ENCODE results near the gene TM2D3.

The TM2D3 gene

GRCh38 chr15:101611007-101611406, 41.2 kb downstream of the TM2D3 start:
- Histone ChIP-seq H3K27ac (ENCODE audit: low read length) (no peak overlapping the region), H3K4me1 (ENCODE audit: control insufficient read depth, low read depth, low read length) (peaks cover 4% of the 10 kb centered on the region), H3K27me3 (ENCODE audit: control insufficient read depth, insufficient read depth, low read length) (no peaks in the 10 kb centered on the region), H3K4me3 (ENCODE audit: low read length) (no peak overlapping the region), H3K9ac (ENCODE audit: low read length) (no peak overlapping the region), H3K9me3 (ENCODE audit: control insufficient read depth, low read depth, low read length) (no peaks in the 10 kb centered on the region), H3K36me3 (ENCODE audit: control insufficient read depth, low read depth, low read length) (no peaks in the 10 kb centered on the region)

GRCh38 chr15:101610611-101611000, 41.6 kb downstream of the TM2D3 start:
- Histone ChIP-seq H3K27ac (ENCODE audit: low read length) (no peak overlapping the region), H3K9ac (ENCODE audit: low read length) (no peak overlapping the region), H3K4me1 (ENCODE audit: control insufficient read depth, low read depth, low read length) (peaks cover under 1% of the 10 kb centered on the region), H3K9me3 (ENCODE audit: control insufficient read depth, low read depth, low read length) (no peaks in the 10 kb centered on the region), H3K27me3 (ENCODE audit: control insufficient read depth, insufficient read depth, low read length) (no peaks in the 10 kb centered on the region), H3K4me3 (ENCODE audit: low read length) (no peak overlapping the region), H3K36me3 (ENCODE audit: control insufficient read depth, low read depth, low read length) (no peaks in the 10 kb centered on the region)

- Histone ChIP-seq H3K4me1 (ENCODE audit: control insufficient read depth, low read depth, low read length) (no peaks in the 10 kb centered on the region), H3K9me3 (ENCODE audit: control insufficient read depth, low read depth, low read length) (no peaks in the 10 kb centered on the region), H3K27ac (ENCODE audit: low read length) (no peak overlapping the region), H3K9ac (ENCODE audit: low read length) (no peak overlapping the region), H3K27me3 (ENCODE audit: control insufficient read depth, insufficient read depth, low read length) (no peaks in the 10 kb centered on the region), H3K36me3 (ENCODE audit: control insufficient read depth, low read depth, low read length) (no peaks in the 10 kb centered on the region), H3K4me3 (ENCODE audit: low read length) (no peak overlapping the region)
Measured at GRCh38 chr15:101609742-101610610, 42.2 kb downstream of the TM2D3 start.

GRCh38 chr15:101608201-101608600, 44.0 kb downstream of the TM2D3 start:
- Histone ChIP-seq H3K9me3 (ENCODE audit: control insufficient read depth, low read depth, low read length) (no peaks in the 10 kb centered on the region), H3K27ac (ENCODE audit: low read length) (no peak overlapping the region), H3K4me1 (ENCODE audit: control insufficient read depth, low read depth, low read length) (no peaks in the 10 kb centered on the region), H3K9ac (ENCODE audit: low read length) (no peak overlapping the region), H3K4me3 (ENCODE audit: low read length) (no peak overlapping the region), H3K36me3 (ENCODE audit: control insufficient read depth, low read depth, low read length) (no peaks in the 10 kb centered on the region), H3K27me3 (ENCODE audit: control insufficient read depth, insufficient read depth, low read length) (no peaks in the 10 kb centered on the region)

GRCh38 chr15:101607108-101607507, 45.1 kb downstream of the TM2D3 start:
- Histone ChIP-seq H3K4me3 (ENCODE audit: low read length) (no peak overlapping the region), H3K27ac (ENCODE audit: low read length) (no peak overlapping the region), H3K4me1 (ENCODE audit: control insufficient read depth, low read depth, low read length) (no peaks in the 10 kb centered on the region), H3K36me3 (ENCODE audit: control insufficient read depth, low read depth, low read length) (no peaks in the 10 kb centered on the region), H3K27me3 (ENCODE audit: control insufficient read depth, insufficient read depth, low read length) (no peaks in the 10 kb centered on the region), H3K9ac (ENCODE audit: low read length) (no peak overlapping the region), H3K9me3 (ENCODE audit: control insufficient read depth, low read depth, low read length) (no peaks in the 10 kb centered on the region)

- no peaks in the 10 kb centered on the region for H3K27me3 ChIP-seq (ENCODE audit: control insufficient read depth, insufficient read depth, low read length)
- H3K36me3 ChIP-seq (ENCODE audit: control insufficient read depth, low read depth, low read length) = no peaks in the 10 kb centered on the region
- H3K27ac ChIP-seq (ENCODE audit: low read length) = no peak overlapping the region
- no peak overlapping the region for H3K4me3 ChIP-seq (ENCODE audit: low read length)
- no peaks in the 10 kb centered on the region for H3K9me3 ChIP-seq (ENCODE audit: control insufficient read depth, low read depth, low read length)
- H3K4me1 ChIP-seq (ENCODE audit: control insufficient read depth, low read depth, low read length) = no peaks in the 10 kb centered on the region
- no peak overlapping the region for H3K9ac ChIP-seq (ENCODE audit: low read length)
Measured at GRCh38 chr15:101604124-101604874, 47.9 kb downstream of the TM2D3 start.

GRCh38 chr15:101602801-101603200, 49.4 kb downstream of the TM2D3 start:
- Histone ChIP-seq H3K27ac (ENCODE audit: low read length) (no peak overlapping the region), H3K4me3 (ENCODE audit: low read length) (no peak overlapping the region), H3K27me3 (ENCODE audit: control insufficient read depth, insufficient read depth, low read length) (no peaks in the 10 kb centered on the region), H3K4me1 (ENCODE audit: control insufficient read depth, low read depth, low read length) (no peaks in the 10 kb centered on the region), H3K9me3 (ENCODE audit: control insufficient read depth, low read depth, low read length) (no peaks in the 10 kb centered on the region), H3K36me3 (ENCODE audit: control insufficient read depth, low read depth, low read length) (no peaks in the 10 kb centered on the region), H3K9ac (ENCODE audit: low read length) (no peak overlapping the region)

- Histone ChIP-seq H3K9ac (ENCODE audit: low read length) (no peak overlapping the region), H3K4me1 (ENCODE audit: control insufficient read depth, low read depth, low read length) (no peaks in the 10 kb centered on the region), H3K9me3 (ENCODE audit: control insufficient read depth, low read depth, low read length) (no peaks in the 10 kb centered on the region), H3K27ac (ENCODE audit: low read length) (no peak overlapping the region), H3K36me3 (ENCODE audit: control insufficient read depth, low read depth, low read length) (no peaks in the 10 kb centered on the region), H3K27me3 (ENCODE audit: control insufficient read depth, insufficient read depth, low read length) (no peaks in the 10 kb centered on the region), H3K4me3 (ENCODE audit: low read length) (no peak overlapping the region)
Measured at GRCh38 chr15:101600035-101600434, 52.1 kb downstream of the TM2D3 start.

GRCh38 chr15:101599091-101599490, 53.1 kb downstream of the TM2D3 start:
- Histone ChIP-seq H3K9me3 (ENCODE audit: control insufficient read depth, low read depth, low read length) (no peaks in the 10 kb centered on the region), H3K4me3 (ENCODE audit: low read length) (no peak overlapping the region), H3K9ac (ENCODE audit: low read length) (no peak overlapping the region), H3K27me3 (ENCODE audit: control insufficient read depth, insufficient read depth, low read length) (no peaks in the 10 kb centered on the region), H3K27ac (ENCODE audit: low read length) (no peak overlapping the region), H3K36me3 (ENCODE audit: control insufficient read depth, low read depth, low read length) (no peaks in the 10 kb centered on the region), H3K4me1 (ENCODE audit: control insufficient read depth, low read depth, low read length) (no peaks in the 10 kb centered on the region)

GRCh38 chr15:101597360-101597928, 54.7 kb downstream of the TM2D3 start:
- Histone ChIP-seq H3K9ac (ENCODE audit: low read length) (no peak overlapping the region), H3K4me3 (ENCODE audit: low read length) (no peak overlapping the region), H3K36me3 (ENCODE audit: control insufficient read depth, low read depth, low read length) (no peaks in the 10 kb centered on the region), H3K4me1 (ENCODE audit: control insufficient read depth, low read depth, low read length) (no peaks in the 10 kb centered on the region), H3K9me3 (ENCODE audit: control insufficient read depth, low read depth, low read length) (no peaks in the 10 kb centered on the region), H3K27me3 (ENCODE audit: control insufficient read depth, insufficient read depth, low read length) (no peaks in the 10 kb centered on the region), H3K27ac (ENCODE audit: low read length) (no peak overlapping the region)

GRCh38 chr15:101596633-101597032, 55.5 kb downstream of the TM2D3 start:
- Histone ChIP-seq H3K9ac (ENCODE audit: low read length) (no peak overlapping the region), H3K4me3 (ENCODE audit: low read length) (no peak overlapping the region), H3K4me1 (ENCODE audit: control insufficient read depth, low read depth, low read length) (no peaks in the 10 kb centered on the region), H3K36me3 (ENCODE audit: control insufficient read depth, low read depth, low read length) (no peaks in the 10 kb centered on the region), H3K27me3 (ENCODE audit: control insufficient read depth, insufficient read depth, low read length) (no peaks in the 10 kb centered on the region), H3K27ac (ENCODE audit: low read length) (no peak overlapping the region), H3K9me3 (ENCODE audit: control insufficient read depth, low read depth, low read length) (no peaks in the 10 kb centered on the region)

Measured in iPS-18a (cell line).